HG03460 (cell line): ENCODE data around the gene CCDC110.

Experiments used
- ATAC-seq: cut with Tn5 transposase; IDR thresholded peaks from one replicate; pipeline ENCODE4 v1.9.1; 2021; ENCODE audit not compliant: unreplicated experiment

The CCDC110 gene

DNA sequence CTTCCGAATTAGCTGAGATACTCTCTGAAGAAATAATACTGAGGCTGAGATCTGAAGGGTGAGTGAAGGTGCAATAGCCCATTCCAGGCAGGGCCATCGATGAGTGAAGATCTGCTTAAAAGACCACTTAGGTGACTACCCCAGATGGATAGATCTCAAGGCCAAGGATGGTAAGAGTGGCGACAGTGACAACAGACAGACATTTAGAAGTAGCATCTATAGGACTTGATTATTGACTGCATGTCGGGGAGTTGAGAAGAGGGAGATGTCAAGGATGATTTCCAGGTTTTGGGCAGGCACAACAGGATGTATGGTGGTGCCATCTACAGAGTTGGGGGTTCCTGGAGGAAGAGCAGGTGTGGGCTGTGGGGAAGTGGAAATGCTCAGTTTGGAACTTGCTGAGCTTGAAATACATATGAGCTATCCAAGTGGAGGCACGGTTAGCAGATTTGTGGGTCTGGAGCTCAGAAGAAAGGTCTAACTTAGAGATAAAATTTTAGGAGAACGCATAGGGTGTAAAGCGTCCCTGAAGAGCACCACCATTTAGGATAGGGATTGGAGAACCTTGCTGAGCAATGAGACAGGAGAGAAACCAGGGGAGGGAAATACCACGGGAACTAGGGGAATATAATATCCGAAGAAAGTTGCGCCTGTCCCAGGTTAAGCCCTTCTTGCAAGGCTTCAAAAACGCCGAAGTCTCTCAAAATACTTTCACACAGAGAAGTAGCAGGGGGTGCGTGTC is 46.5 kb downstream of the CCDC110 start:
- ATAC-seq, result peak; percentile 9

GRCh38 chr4:185421366-185422124 is 50.0 kb downstream of the CCDC110 start:
- ATAC-seq, result no peak

DNA sequence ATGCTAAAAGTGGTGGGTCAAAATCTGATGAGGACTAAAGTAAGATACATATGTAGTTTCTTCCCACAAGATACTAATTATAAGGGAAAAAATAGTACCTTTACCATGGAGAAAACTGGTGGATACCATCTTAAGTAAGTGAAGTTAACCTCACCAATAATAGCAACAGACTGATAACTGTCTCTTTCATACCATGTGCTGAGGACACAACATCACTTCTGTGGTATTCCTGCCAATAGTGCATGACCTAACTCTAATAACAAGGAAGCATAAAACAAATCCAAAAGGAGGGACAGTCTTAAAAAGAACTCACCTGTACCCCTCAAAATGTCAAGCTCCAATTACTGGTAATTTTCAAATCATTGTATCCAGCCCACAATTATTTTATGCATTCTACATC is 54.6 kb downstream of the CCDC110 start:
- ATAC-seq, result no peak

- no peak for ATAC-seq
Observed at GRCh38 chr4:185412412-185412811, 59.1 kb downstream of the CCDC110 start.

DNA sequence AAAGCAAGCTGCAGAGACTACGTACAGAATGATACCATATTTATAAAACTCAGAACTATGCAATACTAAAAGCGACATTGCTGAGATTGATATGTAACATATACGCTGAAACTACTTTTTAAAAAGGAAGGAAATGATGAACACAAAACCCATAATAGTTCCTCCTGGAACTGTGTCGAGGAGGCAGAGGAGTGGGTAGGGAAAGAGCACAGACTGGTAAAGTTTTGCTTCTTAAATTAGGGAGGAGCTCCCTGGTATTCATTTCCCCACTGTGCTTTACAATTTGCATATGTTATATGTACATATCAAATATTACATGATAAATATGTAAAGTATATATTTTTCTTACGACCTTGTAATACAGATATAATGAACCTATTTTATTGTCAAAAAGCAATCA is 59.7 kb downstream of the CCDC110 start:
- no peak for ATAC-seq

GRCh38 chr4:185408432-185408831 is 63.1 kb downstream of the CCDC110 start:
- no peak for ATAC-seq

DNA sequence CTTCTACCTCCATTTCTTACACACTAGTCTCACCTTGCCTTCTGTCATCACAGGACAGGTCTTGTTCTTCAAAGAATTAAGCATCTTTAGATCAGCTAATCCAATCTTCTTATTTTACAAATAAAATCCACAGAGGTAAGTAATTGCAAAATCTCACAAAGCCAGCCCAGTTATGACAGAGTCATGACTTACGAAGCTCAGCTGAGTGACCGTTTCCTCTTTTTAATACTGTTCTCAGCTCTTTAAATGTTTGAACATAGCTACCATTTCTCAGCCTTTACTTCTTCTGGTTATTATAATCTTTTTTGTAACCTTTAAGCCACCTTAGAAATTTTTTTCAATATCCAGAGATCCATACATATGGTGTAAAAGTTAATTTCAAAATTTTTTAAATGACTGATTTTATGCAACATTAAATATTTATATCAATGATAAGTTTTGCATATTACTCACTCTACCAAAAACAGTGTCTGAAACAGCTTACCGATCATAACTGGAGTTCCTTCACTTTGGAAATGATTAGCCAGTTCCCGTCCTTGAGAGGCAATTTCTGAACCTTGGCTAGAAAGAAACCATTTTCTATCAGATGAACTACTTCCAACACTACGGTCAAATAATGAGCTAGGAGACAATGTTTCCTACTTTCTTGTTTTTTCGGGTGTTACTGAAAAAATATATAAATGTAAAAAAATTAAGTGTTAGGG is 66.1 kb downstream of the CCDC110 start:
- ATAC-seq, result peak; percentile 61

- ATAC-seq, result no peak
Observed at GRCh38 chr4:185404031-185404430, 67.5 kb downstream of the CCDC110 start.

GRCh38 chr4:185399466-185399865 is 72.1 kb downstream of the CCDC110 start:
- ATAC-seq, result no peak

GRCh38 chr4:185398618-185399017 is 72.9 kb downstream of the CCDC110 start:
- no peak for ATAC-seq

DNA sequence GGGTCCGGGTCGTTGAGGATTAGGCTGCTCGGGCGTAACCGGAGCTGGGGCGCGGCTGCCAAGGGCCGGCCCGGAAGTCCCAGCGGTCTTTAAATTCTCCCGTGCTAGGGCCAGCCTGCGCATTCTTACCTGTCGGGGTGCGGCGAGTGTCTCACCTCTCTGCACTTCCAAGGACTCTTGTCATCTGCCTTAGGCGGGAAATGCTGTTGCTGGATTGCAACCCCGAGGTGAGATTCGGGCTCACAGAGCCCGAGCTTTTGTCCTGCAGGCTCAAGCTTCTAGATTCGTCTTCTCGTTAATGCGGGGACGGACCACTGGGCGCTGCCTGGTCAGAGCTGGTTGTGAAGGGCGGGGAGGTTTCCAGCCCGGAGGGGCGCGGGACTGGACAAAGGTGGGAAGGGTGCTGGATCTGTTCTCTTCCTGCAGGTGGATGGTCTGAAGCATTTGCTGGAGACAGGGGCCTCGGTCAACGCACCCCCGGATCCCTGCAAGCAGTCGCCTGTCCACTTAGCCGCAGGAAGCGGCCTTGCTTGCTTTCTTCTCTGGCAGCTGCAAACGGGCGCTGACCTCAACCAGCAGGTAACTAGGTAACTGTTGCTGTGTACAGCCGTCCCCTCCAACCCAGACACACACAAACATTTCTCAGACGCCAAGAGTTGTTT is 74.7 kb downstream of the CCDC110 start, which contains the start of gene ANKRD37:
ANKRD37 (plus strand) TSS at position 118 of the 662 bp plus-strand sequence; CDS start at position 201, 83 bp downstream.
- ATAC-seq, result peak; percentile 1

DNA sequence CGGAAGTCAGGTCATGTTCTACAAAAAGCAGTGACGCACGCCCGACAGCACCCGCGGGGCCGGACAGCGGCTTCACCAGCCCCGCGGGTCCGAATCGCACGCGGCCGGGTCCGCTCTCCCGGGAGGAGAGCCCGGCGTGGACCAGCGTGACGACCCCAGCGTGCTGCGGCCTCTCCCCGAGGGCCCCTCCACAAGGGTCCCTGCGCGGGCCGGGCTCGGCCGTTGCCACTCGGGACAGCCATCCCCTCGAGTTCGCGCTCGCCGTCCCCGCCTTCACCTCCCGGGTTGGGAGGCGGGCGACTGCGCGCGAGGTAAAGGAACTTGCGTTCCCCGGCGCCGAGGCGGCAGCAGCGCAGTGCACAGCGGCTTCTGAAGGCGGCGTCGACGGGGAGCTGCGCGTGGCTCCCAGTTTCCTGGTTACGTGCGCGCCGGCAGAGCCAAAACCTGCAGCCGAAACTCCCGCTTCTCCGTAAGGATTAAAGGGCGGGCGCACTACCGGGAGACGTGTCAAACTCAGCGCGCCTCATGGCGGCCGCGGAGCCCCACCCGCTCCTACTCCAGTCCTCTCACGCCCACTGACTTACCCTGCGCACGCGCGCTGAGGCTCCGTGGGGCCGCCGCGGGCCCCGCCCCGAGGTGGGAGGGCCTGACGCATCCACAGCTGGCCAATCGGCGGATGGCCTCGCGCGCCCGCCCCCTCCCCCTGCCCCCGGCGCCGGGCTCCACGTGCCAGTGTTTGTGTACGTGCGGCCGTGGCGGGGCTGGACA is 75.4 kb downstream of the CCDC110 start:
- peak; percentile 73 for ATAC-seq

DNA sequence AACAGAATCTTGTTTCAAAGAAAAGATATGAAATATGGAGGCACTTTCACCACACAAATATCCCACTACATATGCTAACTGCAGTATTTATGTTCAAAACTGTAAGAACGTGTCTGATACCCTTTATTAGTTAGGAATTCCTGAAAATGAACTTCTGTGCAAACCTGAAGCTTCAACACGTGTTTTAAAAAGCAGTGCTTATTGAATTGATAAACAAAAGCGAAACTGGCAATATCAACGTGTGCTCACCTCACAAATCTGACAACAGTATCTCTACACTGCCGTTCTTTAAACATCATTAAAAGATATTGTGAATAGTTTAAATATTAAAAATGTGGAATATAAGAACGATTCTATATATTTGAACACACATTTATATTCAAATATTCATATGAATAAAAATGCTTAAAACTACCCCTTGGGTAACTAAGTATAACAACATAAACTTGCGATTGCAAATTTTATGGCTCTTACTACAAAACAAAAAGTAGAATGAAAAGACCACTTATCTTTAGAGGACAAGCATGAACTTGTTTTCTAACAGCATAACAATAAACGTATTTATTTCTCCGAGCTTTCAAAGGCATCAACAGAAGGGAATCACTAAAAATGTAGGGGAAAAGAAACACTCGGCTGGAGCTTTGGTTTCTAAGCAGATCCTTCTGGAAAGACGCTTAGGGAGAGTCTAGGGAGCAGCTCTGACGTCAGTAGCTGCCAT is 76.1 kb downstream of the CCDC110 start, which contains the start of gene LRP2BP:
LRP2BP (minus strand) TSS at position 687 of the 718 bp plus-strand sequence. CDS start 17,738 bp downstream, outside the sequence.
- ATAC-seq, result no peak
